ENCODE measurements around the gene P4HA1. TPM values are rescaled to one million over a fixed set of nuclear protein-coding genes. Genes with fewer than 3 reads are reported as not detected.
"Not testable (repeated sequence)": the region's sequence is repeated elsewhere in the genome, so short reads cannot be mapped to it uniquely, and the experiment has no call there.

Gene P4HA1
- total RNA-seq, 1 experiment from 2014 or later, result 46.5 TPM

GRCh38 chr10:73032536-73032935 is 64.1 kb downstream of the P4HA1 start:
- Histone ChIP-seq H3K36me3 (ENCODE audit: control insufficient read depth, insufficient read depth, low read length) (peaks cover 2% of the 10 kb centered on the region), H3K9me3 (no peaks in the 10 kb centered on the region), H3K27me3 (replicated peaks; ENCODE audit: control insufficient read depth, insufficient read depth, low read length) (no peaks in the 10 kb centered on the region), H3K4me3 (ENCODE audit: low read depth, low read length) (no peak overlapping the region), H3K4me1 (no peaks in the 10 kb centered on the region)
- no peak for DNase-seq
- intact Hi-C loops (cut with micrococcal nuclease; ENCODE audit: unreplicated experiment), result no loop called here
- Mint-ChIP-seq H3K4me3 (ENCODE audit: unreplicated experiment) (no peak overlapping the region), H3K27ac (ENCODE audit: unreplicated experiment) (no peak overlapping the region), H3K9me3 (ENCODE audit: unreplicated experiment) (no peaks in the 10 kb centered on the region), H3K27me3 (ENCODE audit: insufficient read depth, unreplicated experiment) (no peaks in the 10 kb centered on the region), H3K4me1 (ENCODE audit: low read depth, unreplicated experiment) (no peaks in the 10 kb centered on the region), H3K36me3 (ENCODE audit: insufficient read depth, unreplicated experiment) (peaks cover 9% of the 10 kb centered on the region)
- BruUV-seq (replicated peaks), result no TSS peak
- ChIA-PET POLR2A (no interaction called here), CTCF (no interaction called here)
- no peak for TF ChIP-seq CTCF (IDR thresholded peaks at IDR 0.05; ENCODE audit: insufficient read depth in 1 of 2, low read depth in 1 of 2, low read length in 1 of 2, severe bottlenecking in 1 of 2, unreplicated experiment in 1 of 2)

GRCh38 chr10:73026623-73027022 is 70.0 kb downstream of the P4HA1 start:
- H3K27me3 ChIP-seq (replicated peaks; ENCODE audit: control insufficient read depth, insufficient read depth, low read length); intact Hi-C loops (cut with micrococcal nuclease; ENCODE audit: unreplicated experiment); H3K27ac Mint-ChIP-seq (ENCODE audit: unreplicated experiment); H3K36me3 ChIP-seq (ENCODE audit: control insufficient read depth, insufficient read depth, low read length); H3K4me3 Mint-ChIP-seq (ENCODE audit: unreplicated experiment); CTCF ChIA-PET; DNase-seq; H3K4me3 ChIP-seq (ENCODE audit: low read depth, low read length); H3K4me1 ChIP-seq; H3K4me1 Mint-ChIP-seq (ENCODE audit: low read depth, unreplicated experiment); H3K9me3 ChIP-seq; H3K27me3 Mint-ChIP-seq (ENCODE audit: insufficient read depth, unreplicated experiment); BruUV-seq (replicated peaks); POLR2A ChIA-PET: not testable (repeated sequence)
- peaks cover 23% of the 10 kb centered on the region for H3K36me3 Mint-ChIP-seq (ENCODE audit: insufficient read depth, unreplicated experiment)
- peaks cover 14% of the 10 kb centered on the region for H3K9me3 Mint-ChIP-seq (ENCODE audit: unreplicated experiment)

GRCh38 chr10:73023455-73024070 is 73.1 kb downstream of the P4HA1 start:
- H3K4me3 Mint-ChIP-seq (ENCODE audit: unreplicated experiment); intact Hi-C loops (cut with micrococcal nuclease; ENCODE audit: unreplicated experiment); H3K27me3 Mint-ChIP-seq (ENCODE audit: insufficient read depth, unreplicated experiment); POLR2A ChIA-PET; H3K4me1 Mint-ChIP-seq (ENCODE audit: low read depth, unreplicated experiment); H3K9me3 ChIP-seq; DNase-seq; H3K4me3 ChIP-seq (ENCODE audit: low read depth, low read length); BruUV-seq (replicated peaks); H3K27ac Mint-ChIP-seq (ENCODE audit: unreplicated experiment); H3K36me3 ChIP-seq (ENCODE audit: control insufficient read depth, insufficient read depth, low read length); H3K27me3 ChIP-seq (replicated peaks; ENCODE audit: control insufficient read depth, insufficient read depth, low read length); CTCF ChIA-PET; H3K4me1 ChIP-seq: not testable (repeated sequence)
- Mint-ChIP-seq H3K9me3 (ENCODE audit: unreplicated experiment) (peaks cover 24% of the 10 kb centered on the region), H3K36me3 (ENCODE audit: insufficient read depth, unreplicated experiment) (peaks cover 29% of the 10 kb centered on the region)

- H3K36me3 ChIP-seq (ENCODE audit: control insufficient read depth, insufficient read depth, low read length); DNase-seq; H3K4me3 Mint-ChIP-seq (ENCODE audit: unreplicated experiment); H3K27me3 Mint-ChIP-seq (ENCODE audit: insufficient read depth, unreplicated experiment); H3K27me3 ChIP-seq (replicated peaks; ENCODE audit: control insufficient read depth, insufficient read depth, low read length); BruUV-seq (replicated peaks); H3K4me3 ChIP-seq (ENCODE audit: low read depth, low read length); H3K27ac Mint-ChIP-seq (ENCODE audit: unreplicated experiment); CTCF ChIA-PET; intact Hi-C loops (cut with micrococcal nuclease; ENCODE audit: unreplicated experiment); POLR2A ChIA-PET; H3K4me1 ChIP-seq; H3K4me1 Mint-ChIP-seq (ENCODE audit: low read depth, unreplicated experiment); H3K9me3 ChIP-seq: not testable (repeated sequence)
- peaks cover 24% of the 10 kb centered on the region for H3K9me3 Mint-ChIP-seq (ENCODE audit: unreplicated experiment)
- peaks cover 27% of the 10 kb centered on the region for H3K36me3 Mint-ChIP-seq (ENCODE audit: insufficient read depth, unreplicated experiment)
These were observed 73.7 kb downstream of the P4HA1 start for GRCh38 chr10:73022961-73023360.

GRCh38 chr10:73021538-73022164 is 75.0 kb downstream of the P4HA1 start:
- H3K27me3 Mint-ChIP-seq (ENCODE audit: insufficient read depth, unreplicated experiment); intact Hi-C loops (cut with micrococcal nuclease; ENCODE audit: unreplicated experiment); CTCF ChIA-PET; H3K9me3 ChIP-seq; H3K4me1 Mint-ChIP-seq (ENCODE audit: low read depth, unreplicated experiment); DNase-seq; POLR2A ChIA-PET; H3K4me3 ChIP-seq (ENCODE audit: low read depth, low read length); H3K4me1 ChIP-seq; H3K36me3 ChIP-seq (ENCODE audit: control insufficient read depth, insufficient read depth, low read length); H3K27me3 ChIP-seq (replicated peaks; ENCODE audit: control insufficient read depth, insufficient read depth, low read length); H3K4me3 Mint-ChIP-seq (ENCODE audit: unreplicated experiment); H3K27ac Mint-ChIP-seq (ENCODE audit: unreplicated experiment); BruUV-seq (replicated peaks): not testable (repeated sequence)
- Mint-ChIP-seq H3K9me3 (ENCODE audit: unreplicated experiment) (peaks cover 24% of the 10 kb centered on the region), H3K36me3 (ENCODE audit: insufficient read depth, unreplicated experiment) (peaks cover 20% of the 10 kb centered on the region)

All from Caco-2 (cell line).